SU-DHL-6 (cell line): ENCODE measurements around the gene GUCA2A.

Experiments
- EZH2phosphoT487 ChIP-seq: fragments of 200-600 bp; sonication (generic), shearing (Covaris generic); conservative IDR thresholded peaks from 2 replicates; pipeline ENCODE4 v1.6.1; 2018; ENCODE audit warnings: mild to moderate bottlenecking, antibody characterized with exemption, low read length, moderate library complexity, mixed read lengths
- TF ChIP-seq, protein P1 (sequence below): fragments of 200-600 bp; sonication (generic); IDR thresholded peaks from one replicate; pipeline ENCODE4 v1.5.1; 2017; ENCODE audit warnings: antibody characterized with exemption, mild to moderate bottlenecking, low read length, moderate library complexity; ENCODE audit not compliant: insufficient read depth, poor library complexity, severe bottlenecking

DNA sequence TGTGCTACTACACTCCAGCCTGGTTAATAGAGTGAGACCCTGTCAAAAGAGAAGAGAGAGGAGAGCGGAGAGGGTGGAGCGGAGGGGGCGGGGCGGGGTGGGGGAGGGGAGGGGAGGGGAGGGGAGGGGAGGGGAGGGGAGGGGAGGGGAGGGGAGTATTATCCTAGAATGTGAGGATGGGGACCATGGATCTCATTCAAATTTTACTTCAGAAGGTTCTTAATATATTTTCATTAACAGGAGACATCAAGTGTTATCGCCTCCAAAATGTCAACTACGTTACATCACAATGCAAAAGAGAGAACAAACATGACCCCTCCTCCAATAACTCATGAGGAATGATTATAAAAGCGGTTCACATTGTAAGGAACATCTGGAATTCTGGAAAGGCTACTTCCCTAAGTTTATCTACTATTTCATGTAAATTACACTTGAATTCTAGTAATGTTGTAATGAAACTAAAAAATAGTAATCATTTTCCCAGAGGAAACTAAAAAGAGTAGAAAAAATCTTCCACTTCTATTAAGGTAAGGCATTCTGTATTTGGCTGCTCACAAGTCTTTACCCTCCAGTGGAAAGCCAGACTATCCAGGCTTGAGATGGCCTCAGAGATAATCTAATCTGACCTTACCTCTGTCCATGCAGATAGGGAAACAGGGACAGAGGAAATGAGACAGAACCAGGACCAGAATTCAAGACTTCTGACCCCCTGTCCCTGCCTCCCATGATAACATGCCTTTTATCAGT, 18.8 kb upstream of the GUCA2A start:
- TF ChIP-seq, protein P1, sequence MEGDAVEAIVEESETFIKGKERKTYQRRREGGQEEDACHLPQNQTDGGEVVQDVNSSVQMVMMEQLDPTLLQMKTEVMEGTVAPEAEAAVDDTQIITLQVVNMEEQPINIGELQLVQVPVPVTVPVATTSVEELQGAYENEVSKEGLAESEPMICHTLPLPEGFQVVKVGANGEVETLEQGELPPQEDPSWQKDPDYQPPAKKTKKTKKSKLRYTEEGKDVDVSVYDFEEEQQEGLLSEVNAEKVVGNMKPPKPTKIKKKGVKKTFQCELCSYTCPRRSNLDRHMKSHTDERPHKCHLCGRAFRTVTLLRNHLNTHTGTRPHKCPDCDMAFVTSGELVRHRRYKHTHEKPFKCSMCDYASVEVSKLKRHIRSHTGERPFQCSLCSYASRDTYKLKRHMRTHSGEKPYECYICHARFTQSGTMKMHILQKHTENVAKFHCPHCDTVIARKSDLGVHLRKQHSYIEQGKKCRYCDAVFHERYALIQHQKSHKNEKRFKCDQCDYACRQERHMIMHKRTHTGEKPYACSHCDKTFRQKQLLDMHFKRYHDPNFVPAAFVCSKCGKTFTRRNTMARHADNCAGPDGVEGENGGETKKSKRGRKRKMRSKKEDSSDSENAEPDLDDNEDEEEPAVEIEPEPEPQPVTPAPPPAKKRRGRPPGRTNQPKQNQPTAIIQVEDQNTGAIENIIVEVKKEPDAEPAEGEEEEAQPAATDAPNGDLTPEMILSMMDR, result no peak
- no peak for TF ChIP-seq EZH2phosphoT487
